ENCODE measurements around the gene DENND4C. TPM values are rescaled to one million over a fixed set of nuclear protein-coding genes. Genes with fewer than 3 reads are reported as not detected.
A peak's percentile ranks its signal among the peaks of the same experiment; 100 is the strongest.

DENND4C gene
- total RNA-seq, 1 donor from 2014 or later = 33.4 TPM

- TF ChIP-seq CTCF (IDR thresholded peaks at IDR 0.05) = no peak
- peak overlapping the region; percentile 94 for H3K4me3 Mint-ChIP-seq
- DNase-seq (no peak), ATAC-seq (ENCODE audit: low read depth) (no peak)
- POLR2A ChIA-PET = interaction anchor here (0.8 to 1.3 kb wide), 3 partner anchors 29 to 32 kb away, joined by 3 to 12 read pairs (median 3); partner anchors contain the start of gene RPS6
- peaks cover 5% of the 10 kb centered on the region for H3K9me3 Mint-ChIP-seq
- H3K27ac Mint-ChIP-seq = peak overlapping the region; percentile 56
- intact Hi-C loops (cut with micrococcal nuclease) = loop anchor here (1.0 to 2.0 kb wide), 7 partner anchors 28 to 359 kb away; partner anchors contain the start of genes DENND4C, HAUS6, RPS6 and RRAGA
- CTCF ChIA-PET = no interaction called here
- H3K36me3 Mint-ChIP-seq (ENCODE audit: low read depth) = peaks cover 3% of the 10 kb centered on the region
- no peaks in the 10 kb centered on the region for H3K27me3 Mint-ChIP-seq
- peaks cover 12% of the 10 kb centered on the region for H3K4me1 Mint-ChIP-seq
Observed at GRCh38 chr9:19408316-19408692, 177.8 kb downstream of the DENND4C start.

GRCh38 chr9:19408693-19409400 lies 178.4 kb downstream of the DENND4C start, which contains the start of gene ACER2:
Gene ACER2 (plus strand): TSS chr9:19409009. CDS start chr9:19409085, 76 bp downstream.
- POLR2A ChIA-PET = interaction anchor here (0.6 to 1.3 kb wide), 4 partner anchors 29 to 283 kb away, joined by 3 to 12 read pairs (median 3); partner anchors contain the start of gene RPS6
- CTCF ChIA-PET = no interaction called here
- Mint-ChIP-seq H3K27me3 (no peaks in the 10 kb centered on the region), H3K27ac (peak within 1 kb of the TSS; percentile 69), H3K36me3 (ENCODE audit: low read depth) (peaks cover 3% of the 10 kb centered on the region), H3K9me3 (no peaks in the 10 kb centered on the region), H3K4me1 (peaks cover 12% of the 10 kb centered on the region), H3K4me3 (peak within 1 kb of the TSS; percentile 94)
- peak; percentile 97 for ATAC-seq (ENCODE audit: low read depth)
- TF ChIP-seq CTCF (IDR thresholded peaks at IDR 0.05) = no peak
- DNase-seq = peak; percentile 99
- intact Hi-C loops (cut with micrococcal nuclease) = loop anchor here (1.0 to 2.0 kb wide), 7 partner anchors 29 to 360 kb away; partner anchors contain the start of genes DENND4C, HAUS6, RPS6 and RRAGA

GRCh38 chr9:19409401-19410194 lies 179.1 kb downstream of the DENND4C start:
- TF ChIP-seq CTCF (IDR thresholded peaks at IDR 0.05) = no peak
- Mint-ChIP-seq H3K4me3 (peak overlapping the region; percentile 94), H3K36me3 (ENCODE audit: low read depth) (peaks cover 3% of the 10 kb centered on the region), H3K9me3 (no peaks in the 10 kb centered on the region), H3K4me1 (peaks cover 12% of the 10 kb centered on the region), H3K27me3 (no peaks in the 10 kb centered on the region), H3K27ac (peak overlapping the region; percentile 69)
- ATAC-seq (ENCODE audit: low read depth) (peak; percentile 8), DNase-seq (no peak)
- CTCF ChIA-PET = no interaction called here
- intact Hi-C loops (cut with micrococcal nuclease) = loop anchor here (2.0 kb wide), 2 partner anchors 31 to 307 kb away; partner anchors contain the start of gene HAUS6
- POLR2A ChIA-PET = interaction anchor here (0.6 to 1.3 kb wide), 3 partner anchors 30 to 284 kb away, joined by 3 to 12 read pairs (median 3); partner anchors contain the start of gene RPS6

GRCh38 chr9:19410195-19410503 lies 179.7 kb downstream of the DENND4C start:
- H3K4me1 Mint-ChIP-seq = peaks cover 12% of the 10 kb centered on the region
- H3K27me3 Mint-ChIP-seq = no peaks in the 10 kb centered on the region
- CTCF ChIA-PET = interaction anchor here (1.3 kb wide), 1 partner anchor 47 kb away, joined by 3 read pairs; no protein-coding TSS in a partner anchor

More at GRCh38 chr9:19410195-19410503, 179.7 kb downstream of the DENND4C start:
- no peak overlapping the region for H3K27ac Mint-ChIP-seq
- POLR2A ChIA-PET = no interaction called here
- ATAC-seq (ENCODE audit: low read depth) (no peak), DNase-seq (no peak)
- TF ChIP-seq CTCF (IDR thresholded peaks at IDR 0.05) = no peak
- peak overlapping the region; percentile 94 for H3K4me3 Mint-ChIP-seq
- no peaks in the 10 kb centered on the region for H3K9me3 Mint-ChIP-seq
- H3K36me3 Mint-ChIP-seq (ENCODE audit: low read depth) = peaks cover 3% of the 10 kb centered on the region
- intact Hi-C loops (cut with micrococcal nuclease) = no loop called here
